PC-9 (cell line): Measurements from ENCODE around the gene PSMG4. TPM values are rescaled to one million over a fixed set of nuclear protein-coding genes. Genes with fewer than 3 reads are reported as not detected.

Source experiments
- BruUV-seq: library from RNA; stranded (reverse); fragments of 400-500 nt; replicated peaks from 2 replicates; lab custom pipeline; 2021; lab: Mats Ljungman, UMichigan
- CTCF ChIA-PET: fragments of 300-600 bp; sonication (Branson Sonifier 250); formaldehyde crosslinking; loops from one replicate; lab custom pipeline; 2022; ENCODE audit warnings: antibody characterized with exemption; lab: Charles Lee
- POLR2A ChIA-PET: fragments of 300-600 bp; sonication (Branson Sonifier 250); formaldehyde crosslinking; loops from one replicate; lab custom pipeline; 2022; ENCODE audit warnings: antibody characterized with exemption; ENCODE audit not compliant: unreplicated experiment; lab: Charles Lee
- DNase-seq, 2 experiments: peaks; one replicate each; pipeline versions ENCODE4 v3.0.0 to v3.0.0-alpha.2; 2015 to 2022; ENCODE audit warnings: mixed read lengths in 1 of 2
- H2AFZ ChIP-seq: fragments of 200-600 bp; sonication (generic); 2 replicates; pipeline ENCODE4 v1.8.1; 2017; ENCODE audit warnings: antibody characterized with exemption
- H3F3A ChIP-seq: fragments of 200-600 bp; sonication (generic); 2 replicates; pipeline ENCODE4 v1.8.1; 2017; ENCODE audit warnings: antibody characterized with exemption, mild to moderate bottlenecking, low read depth; ENCODE audit not compliant: insufficient read depth
- H3K27ac ChIP-seq: fragments of 200-600 bp; sonication (generic); 2 replicates; pipeline ENCODE4 v1.6.1; 2016; ENCODE audit warnings: mixed run types
- H3K27me3 ChIP-seq: fragments of 200-600 bp; sonication (generic); 2 replicates; pipeline ENCODE4 v1.6.1; 2016; ENCODE audit warnings: low read depth, mixed run types; ENCODE audit not compliant: insufficient read depth
- H3K36me3 ChIP-seq: fragments of 200-600 bp; sonication (generic); 2 replicates; pipeline ENCODE4 v1.6.1; 2016; ENCODE audit warnings: low read depth, mixed run types
- H3K4me1 ChIP-seq: fragments of 200-600 bp; sonication (generic); replicated peaks from 2 replicates; pipeline ENCODE4 v1.6.1; 2016; ENCODE audit warnings: mixed run types; ENCODE audit not compliant: insufficient read depth
- H3K4me2 ChIP-seq: fragments of 200-600 bp; sonication (generic); 2 replicates; pipeline ENCODE4 v1.6.1; 2017; ENCODE audit warnings: mixed run types
- H3K4me3 ChIP-seq: fragments of 200-600 bp; sonication (generic); 2 replicates; pipeline ENCODE4 v1.6.1; 2016; ENCODE audit warnings: mixed run types
- H3K79me2 ChIP-seq: fragments of 200-600 bp; sonication (generic); 2 replicates; pipeline ENCODE4 v1.6.1; 2017; ENCODE audit warnings: low read depth, mixed run types
- H3K9me2 ChIP-seq: fragments of 200-600 bp; sonication (generic); 2 replicates; pipeline ENCODE4 v1.8.1; 2017; ENCODE audit warnings: mild to moderate bottlenecking; ENCODE audit not compliant: insufficient read depth
- H3K9me3 ChIP-seq: fragments of 200-600 bp; sonication (generic); 2 replicates; pipeline ENCODE4 v1.8.1; 2016; ENCODE audit warnings: low read depth; ENCODE audit not compliant: insufficient read depth
- H4K20me1 ChIP-seq: fragments of 200-600 bp; sonication (generic); 2 replicates; pipeline ENCODE4 v1.8.1; 2017; ENCODE audit not compliant: insufficient read depth
- CTCF ChIP-seq: fragments of 200-600 bp; sonication (generic); conservative IDR thresholded peaks from 2 replicates; pipeline ENCODE4 v1.6.1; 2017; ENCODE audit warnings: mixed run types, antibody characterized with exemption, mild to moderate bottlenecking, moderate library complexity
- EZH2 ChIP-seq: fragments of 200-600 bp; sonication (generic); IDR thresholded peaks from 2 replicates; pipeline ENCODE4 v1.8.0; 2017; ENCODE audit warnings: antibody characterized with exemption, low read depth
- intact Hi-C: fragments of 100-400 bp; cut with micrococcal nuclease; formaldehyde crosslinking; loops from one replicate; pipeline ENCODE4 v1.10.0; 2022; ENCODE audit not compliant: unreplicated experiment
- total RNA-seq: library from RNA; stranded (reverse); gene quantifications from 2 replicates; pipeline ENCODE4 v1.2.3, GENCODE V29; 2021

Gene PSMG4
- total RNA-seq, 1 experiment from 2014 or later: 33.8 TPM

GRCh38 chr6:3283241-3283640 lies 24.5 kb downstream of the PSMG4 start:
- ChIA-PET CTCF (no interaction called here), POLR2A (no interaction called here)
- Histone ChIP-seq H2AFZ (no peak overlapping the region), H3K36me3 (no peaks in the 10 kb centered on the region), H3K9me2 (no peaks in the 10 kb centered on the region), H3F3A (no peaks in the 10 kb centered on the region), H3K27ac (no peak overlapping the region), H3K9me3 (no peaks in the 10 kb centered on the region), H3K79me2 (no peaks in the 10 kb centered on the region), H3K4me3 (no peak overlapping the region), H3K27me3 (no peaks in the 10 kb centered on the region), H3K4me1 (no peaks in the 10 kb centered on the region), H4K20me1 (no peaks in the 10 kb centered on the region; the same call in 1 of the 2 replicates), H3K4me2 (no peak overlapping the region)
- intact Hi-C loops: no loop called here
- no peak for TF ChIP-seq CTCF
- no peak for TF ChIP-seq EZH2
- BruUV-seq: no TSS peak
- DNase-seq: no peak

- Histone ChIP-seq H3K27me3 (no peaks in the 10 kb centered on the region), H4K20me1 (no peaks in the 10 kb centered on the region; the same call in 1 of the 2 replicates), H3K9me3 (no peaks in the 10 kb centered on the region), H3K36me3 (no peaks in the 10 kb centered on the region), H3K79me2 (no peaks in the 10 kb centered on the region), H2AFZ (no peak overlapping the region), H3K4me2 (no peak overlapping the region), H3F3A (no peaks in the 10 kb centered on the region), H3K9me2 (no peaks in the 10 kb centered on the region), H3K4me3 (no peak overlapping the region), H3K27ac (no peak overlapping the region), H3K4me1 (no peaks in the 10 kb centered on the region)
- TF ChIP-seq EZH2 (no peak), CTCF (no peak)
- no TSS peak for BruUV-seq
- ChIA-PET CTCF (no interaction called here), POLR2A (no interaction called here)
- DNase-seq: no peak
- intact Hi-C loops: no loop called here
Observed at GRCh38 chr6:3283641-3284435, 25.1 kb downstream of the PSMG4 start.

- Histone ChIP-seq H3K4me1 (no peaks in the 10 kb centered on the region), H3F3A (no peaks in the 10 kb centered on the region), H3K79me2 (no peaks in the 10 kb centered on the region), H3K9me3 (no peaks in the 10 kb centered on the region), H3K4me2 (no peak overlapping the region), H3K27me3 (no peaks in the 10 kb centered on the region), H4K20me1 (no peaks in the 10 kb centered on the region; the same call in 1 of the 2 replicates), H3K9me2 (no peaks in the 10 kb centered on the region), H3K4me3 (no peak overlapping the region), H2AFZ (no peak overlapping the region), H3K27ac (no peak overlapping the region), H3K36me3 (no peaks in the 10 kb centered on the region)
- TF ChIP-seq CTCF (no peak), EZH2 (no peak)
- POLR2A ChIA-PET: no interaction called here
- CTCF ChIA-PET: no interaction called here
- intact Hi-C loops: no loop called here
- DNase-seq: no peak
- BruUV-seq: no TSS peak
Observed at GRCh38 chr6:3284436-3284876, 25.7 kb downstream of the PSMG4 start.
